Measurements from ENCODE around the gene UNC79. TPM values are rescaled to one million over a fixed set of nuclear protein-coding genes. Genes with fewer than 3 reads are reported as not detected.

The UNC79 gene
- total RNA-seq, 1 donor from 2014 or later, result 2.2 TPM

GRCh38 chr14:93700928-93701327 is 270.2 kb downstream of the UNC79 start:
- Histone ChIP-seq H3K4me3 (no peak overlapping the region), H4K20me1 (ENCODE audit: low read depth) (no peaks in the 10 kb centered on the region), H3K4me2 (no peak overlapping the region), H3K9ac (no peak overlapping the region), H3K36me3 (peaks cover 4% of the 10 kb centered on the region), H3K79me2 (ENCODE audit: low read depth) (no peaks in the 10 kb centered on the region), H3F3A (ENCODE audit: low read depth) (no peaks in the 10 kb centered on the region), H2AFZ (replicated peaks) (no peak overlapping the region), H3K27ac (no peak overlapping the region), H3K9me3 (ENCODE audit: low read depth) (peaks cover 13% of the 10 kb centered on the region), H3K4me1 (no peaks in the 10 kb centered on the region), H3K27me3 (no peaks in the 10 kb centered on the region)
- DNase-seq (ENCODE audit: low spot score), result no peak
- TF ChIP-seq EZH2phosphoT487 (IDR thresholded peaks at IDR 0.05) (no peak), CTCF (IDR thresholded peaks at IDR 0.05) (no peak), EZH2 (IDR thresholded peaks at IDR 0.05) (no peak)
- Mint-ChIP-seq H3K27ac (no peak overlapping the region), H3K4me1 (no peaks in the 10 kb centered on the region), H3K36me3 (peaks cover 6% of the 10 kb centered on the region), H3K27me3 (ENCODE audit: insufficient read depth, low read depth) (peaks cover 6% of the 10 kb centered on the region), H3K9me3 (peaks cover 13% of the 10 kb centered on the region), H3K4me3 (no peak overlapping the region)

- H3K79me2 ChIP-seq (ENCODE audit: low read depth), result no peaks in the 10 kb centered on the region
- Mint-ChIP-seq H3K9me3 (peaks cover 10% of the 10 kb centered on the region), H3K4me3 (no peak overlapping the region), H3K27ac (no peak overlapping the region), H3K27me3 (ENCODE audit: insufficient read depth, low read depth) (peaks cover 5% of the 10 kb centered on the region), H3K36me3 (peaks cover 4% of the 10 kb centered on the region), H3K4me1 (no peaks in the 10 kb centered on the region)
- no peaks in the 10 kb centered on the region for H3K27me3 ChIP-seq
- H3K4me2 ChIP-seq, result no peak overlapping the region
- H3K27ac ChIP-seq, result no peak overlapping the region
- peaks cover 13% of the 10 kb centered on the region for H3K9me3 ChIP-seq (ENCODE audit: low read depth)
- no peak overlapping the region for H2AFZ ChIP-seq (replicated peaks)
- no peak overlapping the region for H3K9ac ChIP-seq
- H3K36me3 ChIP-seq, result no peaks in the 10 kb centered on the region
- H4K20me1 ChIP-seq (ENCODE audit: low read depth), result no peaks in the 10 kb centered on the region
- no peaks in the 10 kb centered on the region for H3F3A ChIP-seq (ENCODE audit: low read depth)
- H3K4me3 ChIP-seq, result no peak overlapping the region
- TF ChIP-seq CTCF (IDR thresholded peaks at IDR 0.05) (no peak), EZH2 (IDR thresholded peaks at IDR 0.05) (no peak), EZH2phosphoT487 (IDR thresholded peaks at IDR 0.05) (no peak)
- no peaks in the 10 kb centered on the region for H3K4me1 ChIP-seq
- DNase-seq (ENCODE audit: low spot score), result no peak
Observed at GRCh38 chr14:93701562-93701961, 270.8 kb downstream of the UNC79 start.

- H2AFZ ChIP-seq (replicated peaks), result peak overlapping the region; percentile 42
- H3F3A ChIP-seq (ENCODE audit: low read depth), result no peaks in the 10 kb centered on the region
- Mint-ChIP-seq H3K4me3 (no peak overlapping the region), H3K4me1 (no peaks in the 10 kb centered on the region), H3K9me3 (peaks cover 8% of the 10 kb centered on the region), H3K27ac (no peak overlapping the region), H3K36me3 (no peaks in the 10 kb centered on the region), H3K27me3 (ENCODE audit: insufficient read depth, low read depth) (peaks cover 5% of the 10 kb centered on the region)
- H3K4me2 ChIP-seq, result no peak overlapping the region
- H3K27me3 ChIP-seq, result no peaks in the 10 kb centered on the region
- no peak overlapping the region for H3K4me3 ChIP-seq
- H3K79me2 ChIP-seq (ENCODE audit: low read depth), result no peaks in the 10 kb centered on the region
- H4K20me1 ChIP-seq (ENCODE audit: low read depth), result no peaks in the 10 kb centered on the region
- H3K27ac ChIP-seq, result no peak overlapping the region
- no peak overlapping the region for H3K9ac ChIP-seq
- H3K36me3 ChIP-seq, result no peaks in the 10 kb centered on the region
- H3K4me1 ChIP-seq, result no peaks in the 10 kb centered on the region
- peaks cover 6% of the 10 kb centered on the region for H3K9me3 ChIP-seq (ENCODE audit: low read depth)
- TF ChIP-seq CTCF (IDR thresholded peaks at IDR 0.05) (no peak), EZH2phosphoT487 (IDR thresholded peaks at IDR 0.05) (no peak), EZH2 (IDR thresholded peaks at IDR 0.05) (no peak)
- no peak for DNase-seq (ENCODE audit: low spot score)
Observed at GRCh38 chr14:93702946-93703345, 272.2 kb downstream of the UNC79 start.
